Natural killer cell treated with Interleukin-12 subunit alpha and Interleukin-12 subunit beta and Interleukin-15 and Interleukin-18, amount 100 ng/mL, for 72 hours (primary cell): ENCODE results near the gene DBP. TPM values are rescaled to one million over a fixed set of nuclear protein-coding genes. Genes with fewer than 3 reads are reported as not detected.
"Not testable (repeated sequence)": the region's sequence is repeated elsewhere in the genome, so short reads cannot be mapped to it uniquely, and the experiment has no call there.

Source experiments
- ATAC-seq, 2 donors: fragments of 150-1000 bp; cut with Tn5 transposase in 1 of 2; sonication (Bioruptor Pico), chemical (Tn5 transposase) in 1 of 2; 2 replicates each; pipeline ENCODE4 v1.10.0; 2021
- DNase-seq: peaks from one replicate; pipeline ENCODE4 v3.0.0; 2022; ENCODE audit warnings: low spot score
- H3K27ac Mint-ChIP-seq, 2 donors: 1 replicate in 1 of 2; 2 replicates in 1 of 2; pipeline ENCODE4 v1.8.0; 2022; ENCODE audit warnings: mixed read lengths in 2 of 2, mild to moderate bottlenecking in 1 of 2, moderate library complexity in 1 of 2
- H3K27me3 Mint-ChIP-seq, 2 donors: 1 replicate in 1 of 2; 2 replicates in 1 of 2; pipeline ENCODE4 v1.8.0; 2022; ENCODE audit warnings: mixed read lengths in 2 of 2
- H3K36me3 Mint-ChIP-seq: one replicate; pipeline ENCODE4 v1.8.0; 2022; ENCODE audit warnings: mixed read lengths
- H3K4me1 Mint-ChIP-seq, 2 donors: 1 replicate in 1 of 2; 2 replicates in 1 of 2; pipeline ENCODE4 v1.8.0; 2022; ENCODE audit warnings: low read depth in 2 of 2, mixed read lengths in 2 of 2, mild to moderate bottlenecking in 1 of 2
- H3K4me3 Mint-ChIP-seq: one replicate; pipeline ENCODE4 v1.8.0; 2022; ENCODE audit warnings: mixed read lengths
- H3K9me3 Mint-ChIP-seq: 2 replicates; pipeline ENCODE4 v1.8.0; 2022; ENCODE audit warnings: mixed read lengths
- total RNA-seq, 2 donors: library from RNA; stranded (reverse); gene quantifications; one replicate each; pipeline ENCODE4 v1.2.3, GENCODE V29; 2022

DBP gene
- total RNA-seq: 1 to 10 TPM; 3.8 to 3.9 TPM

- Mint-ChIP-seq H3K9me3 (peaks cover 5% of the 10 kb centered on the region), H3K36me3 (no peaks in the 10 kb centered on the region), H3K27ac (peak within 1 kb of the TSS; percentile 94 to 99), H3K4me1 (peaks cover 35 to 42% of the 10 kb centered on the region in 2 donors), H3K27me3 (no peaks in the 10 kb centered on the region), H3K4me3 (peak within 1 kb of the TSS; percentile 81)
- ATAC-seq (no peak), DNase-seq (no peak)
These were observed at the start of gene DBP for GRCh38 chr19:48636859-48637448. Gene DBP, minus strand, starts transcription at chr19:48637379. Its CDS starts 385 bp downstream, at chr19:48636994.

GRCh38 chr19:48686637-48687036, 49.5 kb upstream of the DBP start:
- H3K36me3 Mint-ChIP-seq, DNase-seq, H3K9me3 Mint-ChIP-seq, H3K4me1 Mint-ChIP-seq, H3K4me3 Mint-ChIP-seq, ATAC-seq, H3K27me3 Mint-ChIP-seq, H3K27ac Mint-ChIP-seq: not testable (repeated sequence)

- Mint-ChIP-seq H3K27me3 (no peaks in the 10 kb centered on the region), H3K36me3 (no peaks in the 10 kb centered on the region), H3K9me3 (no peaks in the 10 kb centered on the region), H3K27ac (no peak overlapping the region), H3K4me3 (no peak overlapping the region), H3K4me1 (no peaks in the 10 kb centered on the region)
- DNase-seq (no peak), ATAC-seq (no peak)
These were observed 48.9 kb upstream of the DBP start for GRCh38 chr19:48686088-48686487.

GRCh38 chr19:48685583-48685982, 48.4 kb upstream of the DBP start:
- H3K9me3 Mint-ChIP-seq: no peaks in the 10 kb centered on the region
- no peaks in the 10 kb centered on the region for H3K27me3 Mint-ChIP-seq
- no peak for DNase-seq
- H3K4me1 Mint-ChIP-seq: no peaks in the 10 kb centered on the region
- no peak for ATAC-seq
- no peaks in the 10 kb centered on the region for H3K36me3 Mint-ChIP-seq
- H3K4me3 Mint-ChIP-seq: no peak overlapping the region
- H3K27ac Mint-ChIP-seq: no peak overlapping the region

GRCh38 chr19:48683349-48683748, 46.2 kb upstream of the DBP start:
- H3K4me3 Mint-ChIP-seq: no peak overlapping the region

GRCh38 chr19:48681127-48681470, 43.9 kb upstream of the DBP start:
- H3K27me3 Mint-ChIP-seq: no peaks in the 10 kb centered on the region
- no peaks in the 10 kb centered on the region for H3K9me3 Mint-ChIP-seq
- no peak overlapping the region for H3K27ac Mint-ChIP-seq
- ATAC-seq (peak; percentile 15 to 63), DNase-seq (no peak)
- no peaks in the 10 kb centered on the region for H3K36me3 Mint-ChIP-seq
- no peak overlapping the region for H3K4me3 Mint-ChIP-seq
- H3K4me1 Mint-ChIP-seq: no peaks in the 10 kb centered on the region

More at GRCh38 chr19:48683349-48683748, 46.2 kb upstream of the DBP start:
- Mint-ChIP-seq H3K27me3 (no peaks in the 10 kb centered on the region), H3K27ac (no peak overlapping the region), H3K9me3 (no peaks in the 10 kb centered on the region), H3K4me1 (no peaks in the 10 kb centered on the region), H3K36me3 (no peaks in the 10 kb centered on the region)
- peak in 1 of 2 donors; percentile 57 for ATAC-seq
- DNase-seq: no peak

- H3K9me3 Mint-ChIP-seq: no peaks in the 10 kb centered on the region
- ATAC-seq (peak in 1 of 2 donors; percentile 28), DNase-seq (no peak)
- no peak overlapping the region for H3K27ac Mint-ChIP-seq
- H3K4me1 Mint-ChIP-seq: peaks cover 0 to under 1% of the 10 kb centered on the region in 2 donors
- H3K36me3 Mint-ChIP-seq: no peaks in the 10 kb centered on the region
- no peaks in the 10 kb centered on the region for H3K27me3 Mint-ChIP-seq
- H3K4me3 Mint-ChIP-seq: no peak overlapping the region
These were observed 43.4 kb upstream of the DBP start for GRCh38 chr19:48680436-48681126.

- peak in 1 of 2 donors; percentile 5 for ATAC-seq
- not testable (repeated sequence) for H3K27me3 Mint-ChIP-seq, H3K9me3 Mint-ChIP-seq, DNase-seq, H3K36me3 Mint-ChIP-seq, H3K27ac Mint-ChIP-seq, H3K4me3 Mint-ChIP-seq, H3K4me1 Mint-ChIP-seq
These were observed 42.8 kb upstream of the DBP start for GRCh38 chr19:48680006-48680405.

- Mint-ChIP-seq H3K9me3 (no peaks in the 10 kb centered on the region), H3K27ac (no peak overlapping the region), H3K4me1 (peaks cover 6 to 7% of the 10 kb centered on the region in 2 donors), H3K36me3 (no peaks in the 10 kb centered on the region), H3K27me3 (no peaks in the 10 kb centered on the region), H3K4me3 (no peak overlapping the region)
- no peak for ATAC-seq
- no peak for DNase-seq
These were observed 41.0 kb upstream of the DBP start for GRCh38 chr19:48678201-48678600.

GRCh38 chr19:48676887-48677286, 39.7 kb upstream of the DBP start:
- Mint-ChIP-seq H3K27me3 (no peaks in the 10 kb centered on the region), H3K4me1 (peaks cover 6 to 7% of the 10 kb centered on the region in 2 donors), H3K4me3 (no peak overlapping the region), H3K36me3 (no peaks in the 10 kb centered on the region), H3K9me3 (no peaks in the 10 kb centered on the region), H3K27ac (no peak overlapping the region)
- ATAC-seq: no peak
- no peak for DNase-seq

GRCh38 chr19:48676487-48676886, 39.3 kb upstream of the DBP start:
- ATAC-seq (no peak), DNase-seq (no peak)
- peaks cover 6 to 7% of the 10 kb centered on the region in 2 donors for H3K4me1 Mint-ChIP-seq
- H3K36me3 Mint-ChIP-seq: no peaks in the 10 kb centered on the region
- no peaks in the 10 kb centered on the region for H3K27me3 Mint-ChIP-seq
- H3K9me3 Mint-ChIP-seq: no peaks in the 10 kb centered on the region
- no peak overlapping the region for H3K4me3 Mint-ChIP-seq
- H3K27ac Mint-ChIP-seq: no peak overlapping the region

- no peaks in the 10 kb centered on the region for H3K9me3 Mint-ChIP-seq
- no peak overlapping the region for H3K27ac Mint-ChIP-seq
These were observed 38.0 kb upstream of the DBP start for GRCh38 chr19:48674921-48675824.

GRCh38 chr19:48674216-48674809, 37.1 kb upstream of the DBP start:
- Mint-ChIP-seq H3K9me3 (no peaks in the 10 kb centered on the region), H3K4me1 (peaks cover 7 to 10% of the 10 kb centered on the region in 2 donors), H3K36me3 (no peaks in the 10 kb centered on the region), H3K4me3 (no peak overlapping the region), H3K27ac (no peak overlapping the region), H3K27me3 (no peaks in the 10 kb centered on the region)
- DNase-seq (no peak), ATAC-seq (no peak)

More at GRCh38 chr19:48674921-48675824, 38.0 kb upstream of the DBP start:
- Mint-ChIP-seq H3K4me3 (no peak overlapping the region), H3K4me1 (peaks cover 6 to 7% of the 10 kb centered on the region in 2 donors), H3K27me3 (no peaks in the 10 kb centered on the region), H3K36me3 (no peaks in the 10 kb centered on the region)
- ATAC-seq (peak; percentile 71 to 81), DNase-seq (peak; percentile 75)
